GM21423 (cell line): Measurements from ENCODE around the gene HLA-F.

Experiments
- ATAC-seq: cut with Tn5 transposase; IDR thresholded peaks from one replicate; pipeline ENCODE4 v1.9.1; 2021; ENCODE audit warnings: mild to moderate bottlenecking, moderate library complexity; ENCODE audit not compliant: unreplicated experiment

HLA-F gene

GRCh38 chr6:29723262-29723665 lies at the start of gene HLA-F:
TSS of gene HLA-F (plus strand) at chr6:29723434. CDS start at chr6:29723464, 30 bp downstream.
- peak; percentile 83 for ATAC-seq

- ATAC-seq, result no peak
Measured at GRCh38 chr6:29674008-29674407, 49.2 kb upstream of the HLA-F start.

- ATAC-seq, result no peak
Measured at GRCh38 chr6:29675561-29675960, 47.7 kb upstream of the HLA-F start.

- ATAC-seq, result no peak
Measured at GRCh38 chr6:29676981-29677601, 46.1 kb upstream of the HLA-F start.

- no peak for ATAC-seq
Measured at GRCh38 chr6:29678114-29678513, 45.1 kb upstream of the HLA-F start.

- ATAC-seq, result no peak
Measured at GRCh38 chr6:29679962-29680361, 43.3 kb upstream of the HLA-F start.

GRCh38 chr6:29680416-29680815 lies 42.8 kb upstream of the HLA-F start:
- no peak for ATAC-seq

- no peak for ATAC-seq
Measured at GRCh38 chr6:29680904-29681303, 42.3 kb upstream of the HLA-F start, which contains the start of gene ZFP57. TSS of gene ZFP57 (minus strand) at chr6:29681152. CDS start at chr6:29677003, 4,149 bp downstream.

GRCh38 chr6:29681811-29682210 lies 41.4 kb upstream of the HLA-F start:
- ATAC-seq, result no peak

GRCh38 chr6:29685718-29686326 lies 37.4 kb upstream of the HLA-F start:
- no peak for ATAC-seq

- no peak for ATAC-seq
Measured at GRCh38 chr6:29694637-29695036, 28.6 kb upstream of the HLA-F start.

- ATAC-seq, result no peak
Measured at GRCh38 chr6:29696147-29697125, 26.8 kb upstream of the HLA-F start.

GRCh38 chr6:29702519-29703103 lies 20.6 kb upstream of the HLA-F start:
- no peak for ATAC-seq

- no peak for ATAC-seq
Measured at GRCh38 chr6:29705389-29706231, 17.6 kb upstream of the HLA-F start.

GRCh38 chr6:29708432-29709179 lies 14.6 kb upstream of the HLA-F start:
- ATAC-seq, result peak; percentile 56

- peak; percentile 34 for ATAC-seq
Measured at GRCh38 chr6:29709188-29709587, 14.0 kb upstream of the HLA-F start.

GRCh38 chr6:29710281-29710941 lies 12.8 kb upstream of the HLA-F start:
- ATAC-seq, result no peak

GRCh38 chr6:29720863-29721262 lies 2.4 kb upstream of the HLA-F start:
- no peak for ATAC-seq
